GM12892 (cell line): ENCODE data around the gene PDGFC.

ENCODE experiments used
- POLR2A ChIP-seq: IDR thresholded peaks from 2 replicates; pipeline ENCODE4 v1.6.1; 2011; ENCODE audit warnings: low read depth, low read length, control low read depth
- POLR2AphosphoS5 ChIP-seq: IDR thresholded peaks from 2 replicates; pipeline ENCODE4 v1.6.1; 2011; ENCODE audit warnings: low read depth, low read length, control low read depth

- no peak for TF ChIP-seq POLR2AphosphoS5
- TF ChIP-seq POLR2A = no peak
Measured at GRCh38 chr4:156800463-156800862, 171.1 kb downstream of the PDGFC start.
